ENCODE data around the gene ORAI2. TPM values are rescaled to one million over a fixed set of nuclear protein-coding genes. Genes with fewer than 3 reads are reported as not detected.
A peak's percentile ranks its signal among the peaks of the same experiment; 100 is the strongest.
"Not testable (repeated sequence)": the region's sequence is repeated elsewhere in the genome, so short reads cannot be mapped to it uniquely, and the experiment has no call there.

Gene ORAI2
- polyA plus RNA-seq, 5 donors: 9.5 to 21.5 (median 10.5) TPM

GRCh38 chr7:102468478-102469350 is 35.3 kb downstream of the ORAI2 start:
- DNase-seq: no peak

GRCh38 chr7:102469351-102469971 is 36.1 kb downstream of the ORAI2 start:
- DNase-seq: no peak

- DNase-seq: no peak
These were observed 36.8 kb downstream of the ORAI2 start for GRCh38 chr7:102469972-102470825.

GRCh38 chr7:102471791-102472125 is 38.4 kb downstream of the ORAI2 start:
- no peak for DNase-seq

- DNase-seq: no peak
These were observed 39.0 kb downstream of the ORAI2 start for GRCh38 chr7:102472126-102473041.

GRCh38 chr7:102473271-102473991 is 40.1 kb downstream of the ORAI2 start:
- no peak for DNase-seq

- not testable (repeated sequence) for DNase-seq
These were observed 40.7 kb downstream of the ORAI2 start for GRCh38 chr7:102474116-102474515.

GRCh38 chr7:102474736-102475435 is 41.5 kb downstream of the ORAI2 start:
- not testable (repeated sequence) for DNase-seq

- peak in 1 of 2 donors; percentile 75 for DNase-seq
These were observed 45.2 kb downstream of the ORAI2 start, which contains the start of gene POLR2J for GRCh38 chr7:102478314-102479208. TSS of gene POLR2J (minus strand) at chr7:102478922. CDS start at chr7:102478860, 62 bp downstream.

GRCh38 chr7:102479209-102479584 is 45.8 kb downstream of the ORAI2 start:
- DNase-seq: not testable (repeated sequence)

GRCh38 chr7:102479982-102480637 is 46.7 kb downstream of the ORAI2 start:
- DNase-seq: not testable (repeated sequence)

- not testable (repeated sequence) for DNase-seq
These were observed 48.6 kb downstream of the ORAI2 start for GRCh38 chr7:102481962-102482361.

- not testable (repeated sequence) for DNase-seq
These were observed 50.9 kb downstream of the ORAI2 start for GRCh38 chr7:102484317-102484716.

- DNase-seq: not testable (repeated sequence)
These were observed 57.2 kb downstream of the ORAI2 start for GRCh38 chr7:102490529-102491075.

- not testable (repeated sequence) for DNase-seq
These were observed 60.0 kb downstream of the ORAI2 start for GRCh38 chr7:102493220-102493935.

GRCh38 chr7:102494026-102494425 is 60.7 kb downstream of the ORAI2 start:
- DNase-seq: not testable (repeated sequence)
